Endodermal cell (in vitro differentiated cells): ENCODE measurements around the gene EDEM2. TPM values are rescaled to one million over a fixed set of nuclear protein-coding genes. Genes with fewer than 3 reads are reported as not detected.

Experiments
- DNase-seq: peaks from one replicate; pipeline ENCODE4 v3.0.0-alpha.2; 2017
- H3K27ac ChIP-seq: 2 replicates; pipeline ENCODE4 v1.5.1; 2013; ENCODE audit warnings: mild to moderate bottlenecking, low read depth, low read length, moderate library complexity
- H3K27me3 ChIP-seq: 2 replicates; pipeline ENCODE4 v1.6.1; 2013; ENCODE audit warnings: mild to moderate bottlenecking, low read length, moderate library complexity; ENCODE audit not compliant: insufficient read depth, control insufficient read depth, poor library complexity, severe bottlenecking
- H3K36me3 ChIP-seq: 2 replicates; pipeline ENCODE4 v1.7.0; 2013; ENCODE audit warnings: mild to moderate bottlenecking, low read length, moderate library complexity; ENCODE audit not compliant: control insufficient read depth, insufficient read depth
- H3K4me1 ChIP-seq: one replicate; pipeline ENCODE4 v1.7.0; 2013; ENCODE audit warnings: low read length; ENCODE audit not compliant: control insufficient read depth, insufficient read depth
- H3K4me3 ChIP-seq: 2 replicates; pipeline ENCODE4 v1.5.1; 2013; ENCODE audit warnings: mild to moderate bottlenecking, low read length, moderate library complexity
- H3K9ac ChIP-seq: 2 replicates; pipeline ENCODE4 v1.6.1; 2013; ENCODE audit warnings: mild to moderate bottlenecking, low read length, moderate library complexity; ENCODE audit not compliant: poor library complexity, severe bottlenecking; ENCODE audit errors: extremely low read depth
- H3K9me3 ChIP-seq: 2 replicates; pipeline ENCODE4 v1.6.1; 2013; ENCODE audit warnings: mild to moderate bottlenecking, low read length, moderate library complexity; ENCODE audit not compliant: control insufficient read depth
- H3K27ac Mint-ChIP-seq: 2 replicates; pipeline ENCODE4 v1.8.0; 2020; ENCODE audit warnings: mixed read lengths
- H3K27me3 Mint-ChIP-seq: 2 replicates; pipeline ENCODE4 v1.8.0; 2021; ENCODE audit warnings: mild to moderate bottlenecking, mixed read lengths; ENCODE audit not compliant: insufficient read depth
- H3K36me3 Mint-ChIP-seq: 2 replicates; pipeline ENCODE4 v1.8.0; 2020; ENCODE audit warnings: low read depth, mixed read lengths
- H3K4me1 Mint-ChIP-seq: 2 replicates; pipeline ENCODE4 v1.8.0; 2020; ENCODE audit warnings: mixed read lengths
- H3K4me3 Mint-ChIP-seq: 2 replicates; pipeline ENCODE4 v1.8.0; 2020; ENCODE audit warnings: mild to moderate bottlenecking, moderate library complexity, mixed read lengths
- H3K9me3 Mint-ChIP-seq: 2 replicates; pipeline ENCODE4 v1.8.0; 2020; ENCODE audit warnings: mild to moderate bottlenecking, mixed read lengths
- WGBS, 2 experiments: methylation state at CpG; one replicate each; pipeline versions ENCODE4 v1.1.5 to v1.1.7; 2013; ENCODE audit warnings: missing lambda C conversion rate in 2 of 2, mixed read lengths in 1 of 2; ENCODE audit not compliant: insufficient coverage in 1 of 2, insufficient read length in 1 of 2; 5-methylcytosine and 5-hydroxymethylcytosine counted together
- total RNA-seq, 2 donors: library from RNA; stranded (reverse); fragmentation: NEBNext Ultra II Directional in 1 of 2; extraction: Animal tissue kit (Norgen Biotek cat#: 25700) in 1 of 2; gene quantifications; 2 replicates in 1 of 2; 3 replicates in 1 of 2; pipeline ENCODE4 v1.2.1, GENCODE V29; 2021
- TF ChIP-seq, protein P1 (sequence below): fragments of 200-600 bp; sonication (generic); conservative IDR thresholded peaks from 2 replicates; pipeline ENCODE4 v1.5.0; 2021; ENCODE audit warnings: antibody characterized with exemption, mild to moderate bottlenecking

The EDEM2 gene
- total RNA-seq, 2 donors from 2014 or later, result 21.4 to 32.2 TPM

DNA sequence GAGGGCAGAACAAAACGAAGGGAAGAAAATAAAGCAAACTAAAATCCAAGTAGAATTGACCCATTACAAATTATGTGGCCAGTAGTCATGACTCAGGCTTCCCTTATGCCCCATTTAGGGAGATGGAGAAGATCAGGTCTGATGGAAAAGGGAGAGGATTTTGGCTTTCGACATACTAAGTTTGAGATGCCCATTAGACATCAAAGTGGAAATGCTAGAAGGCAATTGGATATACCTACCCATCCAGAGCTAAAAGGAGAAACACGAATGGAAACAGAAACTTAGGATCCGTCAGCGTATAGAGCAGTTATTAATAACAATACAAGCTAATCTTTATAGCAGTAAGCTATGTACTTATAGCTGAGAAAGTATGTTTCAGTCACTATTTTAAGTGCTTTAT is 59.3 kb downstream of the EDEM2 start:
- H3K27me3 Mint-ChIP-seq, result no peaks in the 10 kb centered on the region
- H3K27me3 ChIP-seq, result no peaks in the 10 kb centered on the region

DNA sequence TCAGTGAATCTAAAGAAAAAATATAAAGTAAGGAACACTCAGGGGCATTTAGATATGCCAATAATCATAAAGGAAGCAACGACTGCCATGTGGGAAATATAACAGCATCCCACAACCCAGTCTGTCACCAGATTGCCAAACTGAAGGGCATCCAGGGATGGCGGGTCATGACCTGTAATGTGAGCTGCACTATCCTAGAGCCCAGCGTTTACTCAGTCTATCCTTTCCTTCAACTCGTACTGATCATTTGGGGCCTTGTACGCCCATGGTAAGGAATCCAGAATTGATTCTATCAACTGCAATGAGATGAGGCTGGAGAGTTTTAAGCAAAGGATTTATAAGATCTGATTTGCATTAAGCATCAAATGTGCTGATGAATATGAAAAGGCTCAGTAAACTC is 59.8 kb downstream of the EDEM2 start:
- H3K27ac Mint-ChIP-seq, result no peak overlapping the region
- no peak overlapping the region for H3K4me3 Mint-ChIP-seq
- H3K36me3 Mint-ChIP-seq, result peaks cover 39% of the 10 kb centered on the region
- H3K9me3 Mint-ChIP-seq, result no peaks in the 10 kb centered on the region
- peaks cover 19% of the 10 kb centered on the region for H3K4me1 Mint-ChIP-seq
- Histone ChIP-seq H3K27ac (no peak overlapping the region), H3K9ac (no peak overlapping the region), H3K36me3 (peaks cover 10% of the 10 kb centered on the region), H3K27me3 (no peaks in the 10 kb centered on the region), H3K4me1 (no peaks in the 10 kb centered on the region), H3K4me3 (no peak overlapping the region), H3K9me3 (no peaks in the 10 kb centered on the region)
- 89 to 93% methylated on average over 5 of the region's 5 CpGs for WGBS, 2 experiments
- TF ChIP-seq, protein P1, sequence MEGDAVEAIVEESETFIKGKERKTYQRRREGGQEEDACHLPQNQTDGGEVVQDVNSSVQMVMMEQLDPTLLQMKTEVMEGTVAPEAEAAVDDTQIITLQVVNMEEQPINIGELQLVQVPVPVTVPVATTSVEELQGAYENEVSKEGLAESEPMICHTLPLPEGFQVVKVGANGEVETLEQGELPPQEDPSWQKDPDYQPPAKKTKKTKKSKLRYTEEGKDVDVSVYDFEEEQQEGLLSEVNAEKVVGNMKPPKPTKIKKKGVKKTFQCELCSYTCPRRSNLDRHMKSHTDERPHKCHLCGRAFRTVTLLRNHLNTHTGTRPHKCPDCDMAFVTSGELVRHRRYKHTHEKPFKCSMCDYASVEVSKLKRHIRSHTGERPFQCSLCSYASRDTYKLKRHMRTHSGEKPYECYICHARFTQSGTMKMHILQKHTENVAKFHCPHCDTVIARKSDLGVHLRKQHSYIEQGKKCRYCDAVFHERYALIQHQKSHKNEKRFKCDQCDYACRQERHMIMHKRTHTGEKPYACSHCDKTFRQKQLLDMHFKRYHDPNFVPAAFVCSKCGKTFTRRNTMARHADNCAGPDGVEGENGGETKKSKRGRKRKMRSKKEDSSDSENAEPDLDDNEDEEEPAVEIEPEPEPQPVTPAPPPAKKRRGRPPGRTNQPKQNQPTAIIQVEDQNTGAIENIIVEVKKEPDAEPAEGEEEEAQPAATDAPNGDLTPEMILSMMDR, result no peak
- no peak for DNase-seq
- H3K27me3 Mint-ChIP-seq, result no peaks in the 10 kb centered on the region

More for the DNA sequence above, 59.3 kb downstream of the EDEM2 start:
- Mint-ChIP-seq H3K4me3 (no peak overlapping the region), H3K27ac (no peak overlapping the region), H3K36me3 (peaks cover 39% of the 10 kb centered on the region), H3K9me3 (no peaks in the 10 kb centered on the region), H3K4me1 (peaks cover 19% of the 10 kb centered on the region)
- Histone ChIP-seq H3K36me3 (peaks cover 10% of the 10 kb centered on the region), H3K9me3 (no peaks in the 10 kb centered on the region), H3K27ac (no peak overlapping the region), H3K9ac (no peak overlapping the region), H3K4me1 (no peaks in the 10 kb centered on the region), H3K4me3 (no peak overlapping the region)
- TF ChIP-seq, protein P1, result no peak
- DNase-seq, result no peak
- 89 to 100% methylated on average over 2 to 3 of the region's 5 CpGs for WGBS, 2 experiments

DNA sequence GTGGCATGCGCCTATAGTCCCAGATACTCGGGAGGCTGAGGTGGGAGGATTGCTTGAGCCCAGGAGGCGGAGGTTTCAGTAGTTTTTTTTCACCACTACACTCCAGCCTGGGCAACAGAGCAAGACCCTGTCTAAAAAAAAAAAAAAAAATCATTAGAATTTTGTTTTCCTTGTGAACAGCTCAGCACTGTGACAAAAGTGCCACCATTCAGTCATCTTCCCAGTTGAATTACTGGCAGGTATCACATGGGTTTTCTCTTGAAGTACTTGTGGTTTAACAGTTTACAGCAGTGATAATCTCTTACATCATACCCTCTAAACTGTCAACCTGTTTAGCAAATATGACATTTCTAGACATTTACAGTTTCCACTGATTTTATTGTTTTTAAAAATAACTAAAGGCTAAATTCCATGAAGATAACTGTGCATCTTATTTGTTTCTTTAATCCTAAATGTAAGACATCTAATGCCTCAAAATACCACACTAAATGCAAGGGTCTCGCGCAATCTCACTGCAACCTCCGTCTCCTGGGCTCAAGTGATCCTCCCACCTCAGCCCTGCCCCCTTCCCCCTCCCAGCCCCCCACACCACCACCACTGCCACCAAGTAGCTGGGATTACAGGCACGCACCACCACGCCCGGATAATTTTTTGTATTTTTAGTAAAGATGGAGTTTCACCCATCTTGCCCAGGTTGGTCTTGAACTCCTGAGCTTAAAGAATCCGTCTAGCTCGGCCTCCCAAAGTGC is 61.5 kb downstream of the EDEM2 start:
- Mint-ChIP-seq H3K27me3 (no peaks in the 10 kb centered on the region), H3K36me3 (peaks cover 34% of the 10 kb centered on the region), H3K4me3 (no peak overlapping the region), H3K27ac (no peak overlapping the region), H3K9me3 (no peaks in the 10 kb centered on the region), H3K4me1 (peaks cover 7% of the 10 kb centered on the region)
- TF ChIP-seq, protein P1, result no peak
- Histone ChIP-seq H3K4me1 (no peaks in the 10 kb centered on the region), H3K27me3 (no peaks in the 10 kb centered on the region), H3K9me3 (no peaks in the 10 kb centered on the region), H3K4me3 (no peak overlapping the region), H3K27ac (no peak overlapping the region), H3K9ac (no peak overlapping the region), H3K36me3 (peaks cover 12% of the 10 kb centered on the region)
- no peak for DNase-seq
- 98% methylated on average over 7 to 11 of the region's 11 CpGs for WGBS, 2 experiments
